ENCODE results near the gene BMP7.

The BMP7 gene

GRCh38 chr20:57251344-57251743 lies 15.1 kb downstream of the BMP7 start:
- H3K4me3 ChIP-seq (ENCODE audit: low read depth in 1 of 2, low read length in 2 of 2) = no peak overlapping the region
- H3K36me3 ChIP-seq (ENCODE audit: control insufficient read depth in 1 of 2, insufficient read depth in 2 of 2, low read length in 2 of 2) = no peaks in the 10 kb centered on the region
- peaks cover 0 to 5% of the 10 kb centered on the region in 2 donors for H3K27me3 ChIP-seq (ENCODE audit: control insufficient read depth in 1 of 2, insufficient read depth in 2 of 2, low read length in 2 of 2)
- H3K27ac ChIP-seq (ENCODE audit: low read depth, low read length) = no peak overlapping the region
- no peak overlapping the region for H3K9ac ChIP-seq (ENCODE audit: low read depth in 1 of 2, low read length in 2 of 2)
- no peaks in the 10 kb centered on the region for H3K4me1 ChIP-seq (ENCODE audit: control insufficient read depth in 1 of 2, insufficient read depth in 2 of 2, low read length in 2 of 2)
- no peaks in the 10 kb centered on the region for H3K9me3 ChIP-seq (ENCODE audit: control insufficient read depth in 1 of 2, low read length in 2 of 2)

- H3K27ac ChIP-seq (ENCODE audit: low read depth, low read length) = no peak overlapping the region
- H3K4me3 ChIP-seq (ENCODE audit: low read depth in 1 of 2, low read length in 2 of 2) = no peak overlapping the region
- no peaks in the 10 kb centered on the region for H3K36me3 ChIP-seq (ENCODE audit: control insufficient read depth in 1 of 2, insufficient read depth in 2 of 2, low read length in 2 of 2)
- H3K4me1 ChIP-seq (ENCODE audit: control insufficient read depth in 1 of 2, insufficient read depth in 2 of 2, low read length in 2 of 2) = no peaks in the 10 kb centered on the region
- no peaks in the 10 kb centered on the region for H3K9me3 ChIP-seq (ENCODE audit: control insufficient read depth in 1 of 2, low read length in 2 of 2)
- H3K27me3 ChIP-seq (ENCODE audit: control insufficient read depth in 1 of 2, insufficient read depth in 2 of 2, low read length in 2 of 2) = peaks cover 0 to 5% of the 10 kb centered on the region in 2 donors
- no peak overlapping the region for H3K9ac ChIP-seq (ENCODE audit: low read depth in 1 of 2, low read length in 2 of 2)
Measured at GRCh38 chr20:57250607-57251343, 15.7 kb downstream of the BMP7 start.

- Histone ChIP-seq H3K27ac (ENCODE audit: low read depth, low read length) (no peak overlapping the region), H3K9ac (ENCODE audit: low read depth in 1 of 2, low read length in 2 of 2) (no peak overlapping the region), H3K4me1 (ENCODE audit: control insufficient read depth in 1 of 2, insufficient read depth in 2 of 2, low read length in 2 of 2) (no peaks in the 10 kb centered on the region), H3K9me3 (ENCODE audit: control insufficient read depth in 1 of 2, low read length in 2 of 2) (no peaks in the 10 kb centered on the region), H3K4me3 (ENCODE audit: low read depth in 1 of 2, low read length in 2 of 2) (no peak overlapping the region), H3K36me3 (ENCODE audit: control insufficient read depth in 1 of 2, insufficient read depth in 2 of 2, low read length in 2 of 2) (no peaks in the 10 kb centered on the region), H3K27me3 (ENCODE audit: control insufficient read depth in 1 of 2, insufficient read depth in 2 of 2, low read length in 2 of 2) (no peaks in the 10 kb centered on the region)
Measured at GRCh38 chr20:57249772-57250171, 16.7 kb downstream of the BMP7 start.

GRCh38 chr20:57249073-57249472 lies 17.4 kb downstream of the BMP7 start:
- no peaks in the 10 kb centered on the region for H3K36me3 ChIP-seq (ENCODE audit: control insufficient read depth in 1 of 2, insufficient read depth in 2 of 2, low read length in 2 of 2)
- no peaks in the 10 kb centered on the region for H3K4me1 ChIP-seq (ENCODE audit: control insufficient read depth in 1 of 2, insufficient read depth in 2 of 2, low read length in 2 of 2)
- no peaks in the 10 kb centered on the region for H3K9me3 ChIP-seq (ENCODE audit: control insufficient read depth in 1 of 2, low read length in 2 of 2)
- H3K4me3 ChIP-seq (ENCODE audit: low read depth in 1 of 2, low read length in 2 of 2) = no peak overlapping the region
- H3K27me3 ChIP-seq (ENCODE audit: control insufficient read depth in 1 of 2, insufficient read depth in 2 of 2, low read length in 2 of 2) = no peaks in the 10 kb centered on the region
- no peak overlapping the region for H3K9ac ChIP-seq (ENCODE audit: low read depth in 1 of 2, low read length in 2 of 2)
- H3K27ac ChIP-seq (ENCODE audit: low read depth, low read length) = no peak overlapping the region

GRCh38 chr20:57248132-57248797 lies 18.2 kb downstream of the BMP7 start:
- Histone ChIP-seq H3K9ac (ENCODE audit: low read depth in 1 of 2, low read length in 2 of 2) (no peak overlapping the region), H3K9me3 (ENCODE audit: control insufficient read depth in 1 of 2, low read length in 2 of 2) (no peaks in the 10 kb centered on the region), H3K36me3 (ENCODE audit: control insufficient read depth in 1 of 2, insufficient read depth in 2 of 2, low read length in 2 of 2) (no peaks in the 10 kb centered on the region), H3K27ac (ENCODE audit: low read depth, low read length) (no peak overlapping the region), H3K4me1 (ENCODE audit: control insufficient read depth in 1 of 2, insufficient read depth in 2 of 2, low read length in 2 of 2) (no peaks in the 10 kb centered on the region), H3K4me3 (ENCODE audit: low read depth in 1 of 2, low read length in 2 of 2) (no peak overlapping the region), H3K27me3 (ENCODE audit: control insufficient read depth in 1 of 2, insufficient read depth in 2 of 2, low read length in 2 of 2) (no peaks in the 10 kb centered on the region)

- H3K27me3 ChIP-seq (ENCODE audit: control insufficient read depth in 1 of 2, insufficient read depth in 2 of 2, low read length in 2 of 2) = no peaks in the 10 kb centered on the region
- H3K9me3 ChIP-seq (ENCODE audit: control insufficient read depth in 1 of 2, low read length in 2 of 2) = no peaks in the 10 kb centered on the region
- no peak overlapping the region for H3K27ac ChIP-seq (ENCODE audit: low read depth, low read length)
- H3K4me1 ChIP-seq (ENCODE audit: control insufficient read depth in 1 of 2, insufficient read depth in 2 of 2, low read length in 2 of 2) = no peaks in the 10 kb centered on the region
- H3K9ac ChIP-seq (ENCODE audit: low read depth in 1 of 2, low read length in 2 of 2) = no peak overlapping the region
- no peak overlapping the region for H3K4me3 ChIP-seq (ENCODE audit: low read depth in 1 of 2, low read length in 2 of 2)
- H3K36me3 ChIP-seq (ENCODE audit: control insufficient read depth in 1 of 2, insufficient read depth in 2 of 2, low read length in 2 of 2) = no peaks in the 10 kb centered on the region
Measured at GRCh38 chr20:57247292-57247965, 19.0 kb downstream of the BMP7 start.

GRCh38 chr20:57245997-57246396 lies 20.4 kb downstream of the BMP7 start:
- Histone ChIP-seq H3K9ac (ENCODE audit: low read depth in 1 of 2, low read length in 2 of 2) (no peak overlapping the region), H3K4me1 (ENCODE audit: control insufficient read depth in 1 of 2, insufficient read depth in 2 of 2, low read length in 2 of 2) (no peaks in the 10 kb centered on the region), H3K27ac (ENCODE audit: low read depth, low read length) (no peak overlapping the region), H3K4me3 (ENCODE audit: low read depth in 1 of 2, low read length in 2 of 2) (no peak overlapping the region), H3K9me3 (ENCODE audit: control insufficient read depth in 1 of 2, low read length in 2 of 2) (no peaks in the 10 kb centered on the region), H3K27me3 (ENCODE audit: control insufficient read depth in 1 of 2, insufficient read depth in 2 of 2, low read length in 2 of 2) (no peaks in the 10 kb centered on the region), H3K36me3 (ENCODE audit: control insufficient read depth in 1 of 2, insufficient read depth in 2 of 2, low read length in 2 of 2) (no peaks in the 10 kb centered on the region)

GRCh38 chr20:57244627-57245214 lies 21.7 kb downstream of the BMP7 start:
- Histone ChIP-seq H3K4me1 (ENCODE audit: control insufficient read depth in 1 of 2, insufficient read depth in 2 of 2, low read length in 2 of 2) (no peaks in the 10 kb centered on the region), H3K4me3 (ENCODE audit: low read depth in 1 of 2, low read length in 2 of 2) (no peak overlapping the region), H3K9ac (ENCODE audit: low read depth in 1 of 2, low read length in 2 of 2) (no peak overlapping the region), H3K27me3 (ENCODE audit: control insufficient read depth in 1 of 2, insufficient read depth in 2 of 2, low read length in 2 of 2) (no peaks in the 10 kb centered on the region), H3K9me3 (ENCODE audit: control insufficient read depth in 1 of 2, low read length in 2 of 2) (no peaks in the 10 kb centered on the region), H3K27ac (ENCODE audit: low read depth, low read length) (no peak overlapping the region), H3K36me3 (ENCODE audit: control insufficient read depth in 1 of 2, insufficient read depth in 2 of 2, low read length in 2 of 2) (no peaks in the 10 kb centered on the region)

GRCh38 chr20:57244221-57244585 lies 22.2 kb downstream of the BMP7 start:
- no peaks in the 10 kb centered on the region for H3K27me3 ChIP-seq (ENCODE audit: control insufficient read depth in 1 of 2, insufficient read depth in 2 of 2, low read length in 2 of 2)
- H3K36me3 ChIP-seq (ENCODE audit: control insufficient read depth in 1 of 2, insufficient read depth in 2 of 2, low read length in 2 of 2) = no peaks in the 10 kb centered on the region
- H3K4me1 ChIP-seq (ENCODE audit: control insufficient read depth in 1 of 2, insufficient read depth in 2 of 2, low read length in 2 of 2) = no peaks in the 10 kb centered on the region
- no peak overlapping the region for H3K27ac ChIP-seq (ENCODE audit: low read depth, low read length)
- no peak overlapping the region for H3K9ac ChIP-seq (ENCODE audit: low read depth in 1 of 2, low read length in 2 of 2)
- no peaks in the 10 kb centered on the region for H3K9me3 ChIP-seq (ENCODE audit: control insufficient read depth in 1 of 2, low read length in 2 of 2)
- H3K4me3 ChIP-seq (ENCODE audit: low read depth in 1 of 2, low read length in 2 of 2) = no peak overlapping the region

Measured in duodenal mucosa (tissue), 2 donors.